ENCODE measurements around the gene IL11. TPM values are rescaled to one million over a fixed set of nuclear protein-coding genes. Genes with fewer than 3 reads are reported as not detected.

The IL11 gene
- polyA plus RNA-seq, 3 donors, result not detected

DNA sequence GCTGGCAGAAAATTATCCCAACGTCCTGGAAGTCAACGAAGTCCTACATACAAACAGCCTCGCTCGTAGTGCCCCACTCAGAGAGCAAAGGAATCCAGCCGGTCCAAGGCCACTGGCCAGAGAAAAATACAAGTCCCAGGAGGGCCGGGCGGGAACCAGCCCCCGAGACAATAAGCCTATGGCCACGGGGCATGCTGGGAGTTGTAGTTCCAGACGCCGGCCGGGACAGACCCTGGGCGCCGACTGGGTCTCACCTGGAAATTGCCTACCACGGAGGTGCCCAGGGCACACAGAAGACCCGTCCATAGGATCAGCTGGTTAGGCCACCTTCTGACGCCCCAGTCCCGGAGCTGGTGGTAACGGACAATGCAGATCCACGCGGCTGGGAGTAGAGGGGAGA, 50.5 kb downstream of the IL11 start:
- Histone ChIP-seq H3K4me3 (replicated peaks in 1 of 3; ENCODE audit: low read depth in 2 of 3, low read length in 3 of 3) (no peak overlapping the region), H3K27me3 (ENCODE audit: control insufficient read depth in 2 of 2, insufficient read depth in 2 of 2, low read length in 2 of 2) (no peaks in the 10 kb centered on the region), H3K79me2 (ENCODE audit: insufficient read depth, low read length) (peaks cover 37% of the 10 kb centered on the region), H3K27ac (ENCODE audit: low read depth in 1 of 2, low read length in 2 of 2) (no peak overlapping the region), H3K36me3 (replicated peaks in 1 of 2; ENCODE audit: control insufficient read depth in 1 of 2, insufficient read depth in 2 of 2, low read length in 2 of 2) (peaks cover 36 to 53% of the 10 kb centered on the region in 2 donors), H3K9me3 (replicated peaks in 1 of 2; ENCODE audit: control insufficient read depth in 1 of 2, insufficient read depth in 1 of 2, low read length in 2 of 2) (no peaks in the 10 kb centered on the region), H3K9ac (ENCODE audit: insufficient read depth, low read length, poor library complexity, severe bottlenecking) (no peak overlapping the region), H3K4me2 (replicated peaks; ENCODE audit: extremely low read depth, low read length, poor library complexity, severe bottlenecking) (no peak overlapping the region), H3K4me1 (ENCODE audit: control insufficient read depth in 1 of 2, insufficient read depth in 2 of 2, low read length in 2 of 2) (peaks cover 35 to 42% of the 10 kb centered on the region in 2 donors), H4K20me1 (ENCODE audit: insufficient read depth, low read length) (peaks cover 53% of the 10 kb centered on the region), H2AFZ (ENCODE audit: insufficient read depth, low read depth, low read length, poor library complexity, severe bottlenecking) (no peak overlapping the region)
- Mint-ChIP-seq H3K27me3 (ENCODE audit: low read depth in 3 of 3) (peaks cover 0 to 1% (median 0%) of the 10 kb centered on the region in 3 donors), H3K4me3 (no peak overlapping the region), H3K36me3 (peaks cover 47 to 79% of the 10 kb centered on the region in 2 donors), H3K27ac (peak overlapping the region in 1 of 7 donors; percentile 66), H3K9me3 (peaks cover 0 to 2% (median 0%) of the 10 kb centered on the region in 7 donors), H3K4me1 (peaks cover 36% of the 10 kb centered on the region)
- TF ChIP-seq, protein P1, sequence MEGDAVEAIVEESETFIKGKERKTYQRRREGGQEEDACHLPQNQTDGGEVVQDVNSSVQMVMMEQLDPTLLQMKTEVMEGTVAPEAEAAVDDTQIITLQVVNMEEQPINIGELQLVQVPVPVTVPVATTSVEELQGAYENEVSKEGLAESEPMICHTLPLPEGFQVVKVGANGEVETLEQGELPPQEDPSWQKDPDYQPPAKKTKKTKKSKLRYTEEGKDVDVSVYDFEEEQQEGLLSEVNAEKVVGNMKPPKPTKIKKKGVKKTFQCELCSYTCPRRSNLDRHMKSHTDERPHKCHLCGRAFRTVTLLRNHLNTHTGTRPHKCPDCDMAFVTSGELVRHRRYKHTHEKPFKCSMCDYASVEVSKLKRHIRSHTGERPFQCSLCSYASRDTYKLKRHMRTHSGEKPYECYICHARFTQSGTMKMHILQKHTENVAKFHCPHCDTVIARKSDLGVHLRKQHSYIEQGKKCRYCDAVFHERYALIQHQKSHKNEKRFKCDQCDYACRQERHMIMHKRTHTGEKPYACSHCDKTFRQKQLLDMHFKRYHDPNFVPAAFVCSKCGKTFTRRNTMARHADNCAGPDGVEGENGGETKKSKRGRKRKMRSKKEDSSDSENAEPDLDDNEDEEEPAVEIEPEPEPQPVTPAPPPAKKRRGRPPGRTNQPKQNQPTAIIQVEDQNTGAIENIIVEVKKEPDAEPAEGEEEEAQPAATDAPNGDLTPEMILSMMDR (IDR thresholded peaks at IDR 0.05), result no peak
- intact Hi-C loops (cut with micrococcal nuclease), result loop anchor here in 1 of 2 donors (5.0 kb wide), 1 partner anchor 63 kb away; the partner anchor contains the start of gene TMEM238
- no peak for DNase-seq
- WGBS (ENCODE audit: insufficient coverage), result 92% methylated on average over 19 of the region's 21 CpGs

DNA sequence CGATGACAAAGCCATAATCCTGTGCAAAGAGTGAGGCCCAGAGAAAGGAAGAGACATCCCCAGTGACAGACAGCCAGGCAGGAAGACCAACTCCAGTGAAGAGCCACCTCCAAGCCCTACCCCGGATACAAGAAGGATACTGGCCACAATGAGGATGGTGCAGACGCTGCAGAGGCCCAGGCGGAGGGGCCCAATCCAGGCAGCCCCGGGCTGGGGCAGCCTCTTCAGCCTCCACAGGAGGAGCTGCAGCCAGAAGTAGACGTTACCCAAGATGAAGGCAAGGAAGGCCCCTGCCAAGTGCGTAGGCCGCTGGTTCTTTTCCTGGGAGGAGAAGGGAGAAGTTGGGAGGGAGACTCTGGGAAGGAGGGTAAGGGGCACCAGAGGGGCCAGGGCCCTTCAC, 53.6 kb downstream of the IL11 start:
- no peak overlapping the region for H3K4me2 ChIP-seq (replicated peaks; ENCODE audit: extremely low read depth, low read length, poor library complexity, severe bottlenecking)
- TF ChIP-seq, protein P1 (IDR thresholded peaks at IDR 0.05), result no peak
- H3K4me3 ChIP-seq (replicated peaks in 1 of 3; ENCODE audit: low read depth in 2 of 3, low read length in 3 of 3), result no peak overlapping the region
- Mint-ChIP-seq H3K4me1 (peaks cover 21% of the 10 kb centered on the region), H3K27me3 (ENCODE audit: low read depth in 3 of 3) (no peaks in the 10 kb centered on the region), H3K4me3 (no peak overlapping the region), H3K36me3 (peaks cover 66 to 92% of the 10 kb centered on the region in 2 donors), H3K27ac (peak overlapping the region in 1 of 7 donors; percentile 50), H3K9me3 (peaks cover 0 to 2% (median 0%) of the 10 kb centered on the region in 7 donors)
- H3K36me3 ChIP-seq (replicated peaks in 1 of 2; ENCODE audit: control insufficient read depth in 1 of 2, insufficient read depth in 2 of 2, low read length in 2 of 2), result peaks cover 55 to 77% of the 10 kb centered on the region in 2 donors
- H4K20me1 ChIP-seq (ENCODE audit: insufficient read depth, low read length), result peaks cover 67% of the 10 kb centered on the region
- no peak for DNase-seq
- H3K27me3 ChIP-seq (ENCODE audit: control insufficient read depth in 2 of 2, insufficient read depth in 2 of 2, low read length in 2 of 2), result no peaks in the 10 kb centered on the region
- H3K27ac ChIP-seq (ENCODE audit: low read depth in 1 of 2, low read length in 2 of 2), result no peak overlapping the region
- H3K9me3 ChIP-seq (replicated peaks in 1 of 2; ENCODE audit: control insufficient read depth in 1 of 2, insufficient read depth in 1 of 2, low read length in 2 of 2), result no peaks in the 10 kb centered on the region
- no peak overlapping the region for H2AFZ ChIP-seq (ENCODE audit: insufficient read depth, low read depth, low read length, poor library complexity, severe bottlenecking)
- H3K4me1 ChIP-seq (ENCODE audit: control insufficient read depth in 1 of 2, insufficient read depth in 2 of 2, low read length in 2 of 2), result peaks cover 9 to 12% of the 10 kb centered on the region in 2 donors
- H3K9ac ChIP-seq (ENCODE audit: insufficient read depth, low read length, poor library complexity, severe bottlenecking), result no peak overlapping the region
- H3K79me2 ChIP-seq (ENCODE audit: insufficient read depth, low read length), result peaks cover 11% of the 10 kb centered on the region
- intact Hi-C loops (cut with micrococcal nuclease), result no loop called here
- WGBS (ENCODE audit: insufficient coverage), result 89% methylated on average over 8 of the region's 8 CpGs
